BJ (cell line): ENCODE results near the gene TNS1. TPM values are rescaled to one million over a fixed set of nuclear protein-coding genes. Genes with fewer than 3 reads are reported as not detected.

Source experiments
- CTCF ChIA-PET: fragments of 350-600 bp; formaldehyde crosslinking; extraction: SDS; loops from one replicate; lab custom pipeline; 2021; ENCODE audit warnings: antibody characterized with exemption, inconsistent platforms; lab: Yijun Ruan, JAX
- POLR2A ChIA-PET: fragments of 300-600 bp; sonication (Branson Sonifier 250); formaldehyde crosslinking; extraction: SDS; loops from one replicate; lab custom pipeline; 2021; ENCODE audit warnings: antibody characterized with exemption; lab: Charles Lee
- DNase-seq: peaks from one replicate; pipeline ENCODE4 v3.0.0-alpha.2; 2011; ENCODE audit warnings: low read depth
- H3K27me3 ChIP-seq: 2 replicates; pipeline ENCODE4 v1.6.0; 2011; ENCODE audit warnings: low read length; ENCODE audit not compliant: control insufficient read depth, insufficient read depth
- H3K36me3 ChIP-seq: 2 replicates; pipeline ENCODE4 v1.5.1; 2011; ENCODE audit warnings: low read length; ENCODE audit not compliant: control insufficient read depth, insufficient read depth
- H3K4me3 ChIP-seq: 2 replicates; pipeline ENCODE4 v1.5.1; 2011; ENCODE audit warnings: low read depth, mild to moderate bottlenecking, control low read depth, low read length
- polyA plus RNA-seq: library from polyadenylated mRNA; depleted of rRNA; stranded (reverse); fragments of >200 nt; gene quantifications from 2 replicates; pipeline ENCODE4 v1.2.3, GENCODE V29; 2011
- TF ChIP-seq, protein P1 (sequence below): IDR thresholded peaks from 2 replicates; pipeline ENCODE4 v1.5.1; 2011; ENCODE audit warnings: low read depth, mild to moderate bottlenecking, control low read depth, inconsistent platforms, low read length, moderate library complexity; ENCODE audit not compliant: insufficient read depth

Gene TNS1
- polyA plus RNA-seq, 1 experiment: 35.6 TPM

DNA sequence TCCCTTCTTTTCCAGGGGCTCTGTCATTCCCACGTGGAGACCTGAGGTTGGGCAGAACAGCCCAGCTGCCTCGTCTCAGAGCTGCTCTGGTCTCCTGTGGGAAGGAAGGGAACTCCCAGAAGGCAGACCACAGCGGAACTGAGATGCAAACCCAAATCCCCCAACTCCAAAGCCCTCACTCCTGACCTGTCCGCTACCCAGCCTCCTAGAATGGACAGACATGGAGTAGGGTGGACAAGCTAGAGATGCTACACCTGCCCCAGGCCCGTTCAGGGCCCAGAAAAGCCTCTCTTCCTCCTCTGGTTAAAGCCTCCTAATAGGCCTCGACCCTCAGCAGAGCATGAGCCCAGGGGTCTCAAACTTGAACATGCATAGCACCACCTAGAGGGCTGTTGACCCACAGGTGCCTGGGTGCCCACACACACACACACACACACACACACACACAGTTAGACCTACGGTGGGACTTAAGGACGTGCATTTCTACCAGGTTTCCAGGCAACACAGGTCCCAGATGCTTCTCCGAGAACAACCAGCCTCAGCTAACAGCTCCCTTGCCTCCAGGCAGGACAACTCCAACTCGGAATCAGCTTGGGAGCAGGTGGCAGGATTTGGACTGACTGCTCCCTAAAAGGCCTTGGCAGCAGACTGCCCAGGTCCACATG, 93.5 kb downstream of the TNS1 start:
- POLR2A ChIA-PET: no interaction called here
- Histone ChIP-seq H3K27me3 (no peaks in the 10 kb centered on the region), H3K4me3 (no peak overlapping the region), H3K36me3 (peaks cover 5% of the 10 kb centered on the region)
- CTCF ChIA-PET: interaction anchor here (0.7 to 4.6 kb wide), 5 partner anchors 8 to 124 kb away, joined by 3 to 29 read pairs (median 5); no protein-coding TSS in a partner anchor
- no peak for DNase-seq
- TF ChIP-seq, protein P1, sequence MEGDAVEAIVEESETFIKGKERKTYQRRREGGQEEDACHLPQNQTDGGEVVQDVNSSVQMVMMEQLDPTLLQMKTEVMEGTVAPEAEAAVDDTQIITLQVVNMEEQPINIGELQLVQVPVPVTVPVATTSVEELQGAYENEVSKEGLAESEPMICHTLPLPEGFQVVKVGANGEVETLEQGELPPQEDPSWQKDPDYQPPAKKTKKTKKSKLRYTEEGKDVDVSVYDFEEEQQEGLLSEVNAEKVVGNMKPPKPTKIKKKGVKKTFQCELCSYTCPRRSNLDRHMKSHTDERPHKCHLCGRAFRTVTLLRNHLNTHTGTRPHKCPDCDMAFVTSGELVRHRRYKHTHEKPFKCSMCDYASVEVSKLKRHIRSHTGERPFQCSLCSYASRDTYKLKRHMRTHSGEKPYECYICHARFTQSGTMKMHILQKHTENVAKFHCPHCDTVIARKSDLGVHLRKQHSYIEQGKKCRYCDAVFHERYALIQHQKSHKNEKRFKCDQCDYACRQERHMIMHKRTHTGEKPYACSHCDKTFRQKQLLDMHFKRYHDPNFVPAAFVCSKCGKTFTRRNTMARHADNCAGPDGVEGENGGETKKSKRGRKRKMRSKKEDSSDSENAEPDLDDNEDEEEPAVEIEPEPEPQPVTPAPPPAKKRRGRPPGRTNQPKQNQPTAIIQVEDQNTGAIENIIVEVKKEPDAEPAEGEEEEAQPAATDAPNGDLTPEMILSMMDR: no peak

DNA sequence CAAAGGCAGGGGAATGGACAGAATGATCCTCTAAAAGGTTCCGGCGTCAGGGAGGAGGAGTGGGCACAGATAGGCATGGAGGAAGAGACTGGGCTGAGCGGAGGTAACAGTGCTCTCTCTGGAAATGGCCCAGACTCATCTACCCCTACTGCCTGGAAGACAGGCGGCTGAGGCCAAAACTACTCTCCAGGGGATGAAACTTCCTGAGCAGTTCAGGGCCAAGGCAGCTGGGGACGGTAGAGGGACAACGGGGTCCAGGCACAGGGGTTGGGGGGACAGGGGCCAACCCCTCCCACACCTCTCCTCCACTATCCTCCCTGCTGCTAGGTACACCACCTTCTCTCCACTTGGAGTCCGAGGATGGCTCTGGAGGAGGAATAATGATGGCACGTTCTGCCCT, 94.3 kb downstream of the TNS1 start:
- POLR2A ChIA-PET: no interaction called here
- no peaks in the 10 kb centered on the region for H3K27me3 ChIP-seq
- CTCF ChIA-PET: interaction anchor here (0.7 to 4.6 kb wide), 5 partner anchors 8 to 123 kb away, joined by 3 to 29 read pairs (median 5); no protein-coding TSS in a partner anchor
- no peak overlapping the region for H3K4me3 ChIP-seq
- TF ChIP-seq, protein P1: no peak
- H3K36me3 ChIP-seq: peaks cover 4% of the 10 kb centered on the region
- no peak for DNase-seq

DNA sequence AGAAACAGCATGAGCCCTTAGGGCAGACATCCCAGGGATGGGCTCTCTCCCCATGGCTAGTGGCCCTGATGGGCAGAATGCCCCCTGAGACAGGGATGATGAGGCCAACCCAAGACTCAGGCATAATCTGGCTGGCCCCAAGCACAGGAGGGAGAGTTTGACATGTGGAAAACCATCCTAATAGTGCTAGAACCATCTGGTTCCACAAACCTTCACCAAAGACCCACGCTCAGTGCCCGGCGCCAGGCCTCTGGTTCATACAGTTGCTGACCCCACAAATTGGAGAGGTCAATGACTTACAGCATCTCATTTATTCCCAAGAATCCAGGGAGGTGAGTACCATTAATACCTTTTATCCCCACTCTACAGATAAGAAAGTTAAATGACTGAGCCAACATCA, 95.5 kb downstream of the TNS1 start:
- ChIA-PET CTCF (no interaction called here), POLR2A (no interaction called here)
- TF ChIP-seq, protein P1: no peak
- no peak for DNase-seq
- H3K4me3 ChIP-seq: no peak overlapping the region
- H3K27me3 ChIP-seq: no peaks in the 10 kb centered on the region
- peaks cover 4% of the 10 kb centered on the region for H3K36me3 ChIP-seq

DNA sequence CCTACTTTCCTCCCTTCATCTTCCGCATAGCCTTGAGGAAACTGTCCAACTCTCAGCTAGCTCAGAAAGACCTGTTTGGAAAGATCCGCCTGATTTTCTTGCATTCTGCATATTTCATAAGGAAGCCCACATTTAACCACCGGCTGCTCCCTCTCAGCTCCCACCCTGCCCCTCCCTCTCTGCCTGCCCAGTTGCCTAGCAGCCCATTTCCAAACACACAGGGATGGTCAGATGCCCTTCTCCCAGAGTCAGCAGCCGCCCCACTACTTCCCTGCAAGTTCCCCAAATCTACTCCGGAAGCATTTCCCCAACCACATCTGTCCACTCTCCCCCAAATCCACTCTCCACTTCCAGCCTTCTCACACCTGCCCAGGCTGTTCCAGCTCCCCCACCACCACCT, 96.0 kb downstream of the TNS1 start:
- no peak overlapping the region for H3K4me3 ChIP-seq
- TF ChIP-seq, protein P1: no peak
- POLR2A ChIA-PET: no interaction called here
- CTCF ChIA-PET: no interaction called here
- DNase-seq: no peak
- H3K36me3 ChIP-seq: peaks cover 4% of the 10 kb centered on the region
- no peaks in the 10 kb centered on the region for H3K27me3 ChIP-seq

DNA sequence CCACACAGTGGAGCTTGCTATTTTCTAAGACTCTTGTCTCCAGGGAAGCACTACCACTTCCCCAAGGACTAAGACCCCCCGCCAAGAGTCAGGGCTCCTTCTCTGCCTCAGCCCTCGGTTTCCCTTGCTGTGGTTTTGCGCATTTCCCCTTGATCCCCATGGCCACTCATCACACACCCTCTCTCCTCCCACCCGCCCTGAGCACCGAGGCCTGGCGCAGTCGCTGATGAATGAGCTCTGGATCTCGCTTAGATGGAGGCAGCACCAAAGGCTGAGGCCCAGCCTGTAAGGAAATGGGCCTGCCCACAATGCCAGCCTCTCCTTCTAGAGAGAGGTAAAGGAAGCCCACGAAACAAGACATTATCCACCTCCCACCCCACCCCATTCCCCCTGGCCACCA, 96.9 kb downstream of the TNS1 start:
- peaks cover 8% of the 10 kb centered on the region for H3K36me3 ChIP-seq
- no peak overlapping the region for H3K4me3 ChIP-seq
- POLR2A ChIA-PET: interaction anchor here (1.0 kb wide), 1 partner anchor 38 kb away, joined by 6 read pairs; no protein-coding TSS in a partner anchor
- H3K27me3 ChIP-seq: no peaks in the 10 kb centered on the region
- TF ChIP-seq, protein P1: no peak
- CTCF ChIA-PET: interaction anchor here (0.6 to 1.0 kb wide), 2 partner anchors 19 to 120 kb away, joined by 4 read pairs; no protein-coding TSS in a partner anchor
- DNase-seq: no peak
